Measurements from ENCODE around the gene CCDC86.

The CCDC86 gene

DNA sequence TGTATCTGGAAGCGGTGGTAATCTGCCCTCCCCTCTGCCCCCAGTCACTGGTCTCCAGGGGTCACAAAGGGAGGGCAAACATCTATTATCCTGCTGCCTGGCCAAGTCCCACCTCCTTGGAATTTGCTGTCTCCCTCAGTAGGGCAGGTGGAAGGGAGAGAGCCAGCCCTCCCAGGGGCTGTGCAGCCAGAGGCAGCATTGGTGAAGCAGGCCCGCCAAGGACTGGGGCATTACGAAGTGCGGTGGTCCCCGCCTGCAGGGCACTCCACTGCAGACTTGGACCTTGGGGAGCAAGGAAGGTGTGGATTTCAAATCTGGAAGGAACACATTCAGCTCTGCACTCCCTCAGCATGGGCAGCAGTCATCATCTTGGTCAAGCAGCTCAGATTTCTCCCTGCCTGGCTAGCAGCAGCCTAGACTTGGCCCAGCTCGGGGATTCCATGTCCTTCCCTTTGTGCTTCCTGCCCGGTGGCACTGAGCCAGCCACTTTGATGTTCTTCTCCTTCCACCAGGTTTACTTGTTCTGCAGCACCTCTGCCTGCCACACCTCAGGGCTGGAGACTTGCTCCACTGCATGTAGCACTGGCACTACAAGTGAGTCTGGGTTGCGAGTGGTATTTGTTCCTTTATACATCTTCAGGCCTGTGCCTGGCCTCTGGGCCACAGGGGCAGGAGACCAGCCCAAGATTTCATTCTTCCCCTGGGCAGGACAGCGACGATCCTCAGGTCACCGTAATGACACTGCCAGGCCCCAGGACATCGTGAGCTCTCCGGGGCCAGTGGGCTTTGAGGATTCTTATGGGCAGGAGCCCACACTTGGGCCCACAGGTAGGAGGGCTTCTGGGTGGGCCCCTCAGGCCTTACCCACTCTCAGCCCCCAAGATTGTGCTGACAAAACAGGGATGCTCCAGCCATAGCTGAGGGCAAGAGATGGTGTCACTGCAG is 32.8 kb downstream of the CCDC86 start:
- TF ChIP-seq, protein P1, sequence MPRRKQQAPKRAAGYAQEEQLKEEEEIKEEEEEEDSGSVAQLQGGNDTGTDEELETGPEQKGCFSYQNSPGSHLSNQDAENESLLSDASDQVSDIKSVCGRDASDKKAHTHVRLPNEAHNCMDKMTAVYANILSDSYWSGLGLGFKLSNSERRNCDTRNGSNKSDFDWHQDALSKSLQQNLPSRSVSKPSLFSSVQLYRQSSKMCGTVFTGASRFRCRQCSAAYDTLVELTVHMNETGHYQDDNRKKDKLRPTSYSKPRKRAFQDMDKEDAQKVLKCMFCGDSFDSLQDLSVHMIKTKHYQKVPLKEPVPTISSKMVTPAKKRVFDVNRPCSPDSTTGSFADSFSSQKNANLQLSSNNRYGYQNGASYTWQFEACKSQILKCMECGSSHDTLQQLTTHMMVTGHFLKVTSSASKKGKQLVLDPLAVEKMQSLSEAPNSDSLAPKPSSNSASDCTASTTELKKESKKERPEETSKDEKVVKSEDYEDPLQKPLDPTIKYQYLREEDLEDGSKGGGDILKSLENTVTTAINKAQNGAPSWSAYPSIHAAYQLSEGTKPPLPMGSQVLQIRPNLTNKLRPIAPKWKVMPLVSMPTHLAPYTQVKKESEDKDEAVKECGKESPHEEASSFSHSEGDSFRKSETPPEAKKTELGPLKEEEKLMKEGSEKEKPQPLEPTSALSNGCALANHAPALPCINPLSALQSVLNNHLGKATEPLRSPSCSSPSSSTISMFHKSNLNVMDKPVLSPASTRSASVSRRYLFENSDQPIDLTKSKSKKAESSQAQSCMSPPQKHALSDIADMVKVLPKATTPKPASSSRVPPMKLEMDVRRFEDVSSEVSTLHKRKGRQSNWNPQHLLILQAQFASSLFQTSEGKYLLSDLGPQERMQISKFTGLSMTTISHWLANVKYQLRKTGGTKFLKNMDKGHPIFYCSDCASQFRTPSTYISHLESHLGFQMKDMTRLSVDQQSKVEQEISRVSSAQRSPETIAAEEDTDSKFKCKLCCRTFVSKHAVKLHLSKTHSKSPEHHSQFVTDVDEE (CRISPR knock-in tag; IDR thresholded peaks at IDR 0.05) = no peak
- no peak for TF ChIP-seq ZFP30 (CRISPR knock-in tag; IDR thresholded peaks at IDR 0.05)
- TF ChIP-seq SNAI2 (CRISPR knock-in tag; IDR thresholded peaks at IDR 0.05) = no peak
- TF ChIP-seq CSDC2 (CRISPR knock-in tag; IDR thresholded peaks at IDR 0.05) = no peak
- ATAC-seq = no peak

DNA sequence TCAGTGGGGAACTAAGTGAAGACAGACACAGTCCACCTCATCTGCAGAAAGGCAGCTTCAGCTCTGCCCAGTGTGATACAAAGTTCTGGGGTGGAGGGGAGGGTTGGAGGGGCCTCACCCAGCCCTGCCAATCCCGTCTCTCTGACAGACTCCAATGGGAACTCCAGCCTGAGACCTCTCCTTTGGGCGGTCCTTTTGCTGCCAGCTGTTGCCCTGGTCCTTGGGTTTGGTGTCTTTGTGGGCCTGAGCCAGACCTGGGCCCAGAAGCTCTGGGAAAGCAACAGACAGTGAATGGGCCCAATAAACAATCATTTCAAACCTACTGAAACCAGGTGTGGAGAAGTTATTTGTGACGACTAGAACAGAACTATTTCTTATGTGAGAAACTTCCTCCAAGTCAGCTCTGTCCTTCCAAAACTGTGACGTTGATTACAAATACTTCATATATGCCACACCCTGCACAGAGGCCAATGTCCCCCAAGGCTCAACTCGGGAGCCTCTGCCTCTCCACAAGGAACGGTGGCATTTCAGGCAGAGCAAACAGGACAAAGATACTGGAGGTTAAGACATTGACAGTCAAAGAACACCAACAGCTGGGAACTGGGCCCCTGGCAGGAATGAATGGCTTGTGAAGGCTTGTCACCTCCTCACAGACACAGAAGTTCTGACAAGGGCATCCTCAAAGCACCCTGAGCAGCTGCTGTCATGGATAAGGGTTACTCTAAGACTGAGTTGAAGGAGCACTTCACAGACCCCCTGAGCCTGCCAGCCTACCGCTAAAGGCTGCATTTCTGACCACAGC is 33.7 kb downstream of the CCDC86 start:
- no peak for TF ChIP-seq PPARA (CRISPR knock-in tag; IDR thresholded peaks at IDR 0.05; ENCODE audit: borderline replicate concordance)
- TF ChIP-seq, protein P1 (CRISPR knock-in tag; IDR thresholded peaks at IDR 0.05) = no peak
- TF ChIP-seq TOX (CRISPR knock-in tag; IDR thresholded peaks at IDR 0.05; ENCODE audit: borderline replicate concordance) = no peak
- TF ChIP-seq, protein P2, sequence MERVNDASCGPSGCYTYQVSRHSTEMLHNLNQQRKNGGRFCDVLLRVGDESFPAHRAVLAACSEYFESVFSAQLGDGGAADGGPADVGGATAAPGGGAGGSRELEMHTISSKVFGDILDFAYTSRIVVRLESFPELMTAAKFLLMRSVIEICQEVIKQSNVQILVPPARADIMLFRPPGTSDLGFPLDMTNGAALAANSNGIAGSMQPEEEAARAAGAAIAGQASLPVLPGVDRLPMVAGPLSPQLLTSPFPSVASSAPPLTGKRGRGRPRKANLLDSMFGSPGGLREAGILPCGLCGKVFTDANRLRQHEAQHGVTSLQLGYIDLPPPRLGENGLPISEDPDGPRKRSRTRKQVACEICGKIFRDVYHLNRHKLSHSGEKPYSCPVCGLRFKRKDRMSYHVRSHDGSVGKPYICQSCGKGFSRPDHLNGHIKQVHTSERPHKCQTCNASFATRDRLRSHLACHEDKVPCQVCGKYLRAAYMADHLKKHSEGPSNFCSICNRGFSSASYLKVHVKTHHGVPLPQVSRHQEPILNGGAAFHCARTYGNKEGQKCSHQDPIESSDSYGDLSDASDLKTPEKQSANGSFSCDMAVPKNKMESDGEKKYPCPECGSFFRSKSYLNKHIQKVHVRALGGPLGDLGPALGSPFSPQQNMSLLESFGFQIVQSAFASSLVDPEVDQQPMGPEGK (CRISPR knock-in tag; IDR thresholded peaks at IDR 0.05; ENCODE audit: borderline replicate concordance) = no peak
- no peak for TF ChIP-seq CSDC2 (CRISPR knock-in tag; IDR thresholded peaks at IDR 0.05)
- no peak for TF ChIP-seq ARNTL (CRISPR knock-in tag; IDR thresholded peaks at IDR 0.05; ENCODE audit: borderline replicate concordance, low read depth)
- TF ChIP-seq GLIS3 (CRISPR knock-in tag; IDR thresholded peaks at IDR 0.05) = no peak
- TF ChIP-seq RARB (CRISPR knock-in tag; IDR thresholded peaks at IDR 0.05) = no peak
- TF ChIP-seq ZNF565 (CRISPR knock-in tag; conservative IDR thresholded peaks at IDR 0.05; ENCODE audit: low read depth) = no peak
- TF ChIP-seq ESRRG (CRISPR knock-in tag; IDR thresholded peaks at IDR 0.05) = no peak
- TF ChIP-seq TCF4 (CRISPR knock-in tag; IDR thresholded peaks at IDR 0.05; ENCODE audit: borderline replicate concordance) = no peak
- TF ChIP-seq OSR1 (CRISPR knock-in tag; IDR thresholded peaks at IDR 0.05) = no peak
- TF ChIP-seq ZC3H10 (CRISPR knock-in tag; IDR thresholded peaks at IDR 0.05) = no peak
- no peak for TF ChIP-seq ZNF70 (CRISPR knock-in tag; IDR thresholded peaks at IDR 0.05)
- no peak for TF ChIP-seq ZFP30 (CRISPR knock-in tag; IDR thresholded peaks at IDR 0.05)
- TF ChIP-seq ZFP3 (CRISPR knock-in tag; IDR thresholded peaks at IDR 0.05) = no peak
- TF ChIP-seq ISL1 (CRISPR knock-in tag; IDR thresholded peaks at IDR 0.05) = no peak
- ATAC-seq = no peak

DNA sequence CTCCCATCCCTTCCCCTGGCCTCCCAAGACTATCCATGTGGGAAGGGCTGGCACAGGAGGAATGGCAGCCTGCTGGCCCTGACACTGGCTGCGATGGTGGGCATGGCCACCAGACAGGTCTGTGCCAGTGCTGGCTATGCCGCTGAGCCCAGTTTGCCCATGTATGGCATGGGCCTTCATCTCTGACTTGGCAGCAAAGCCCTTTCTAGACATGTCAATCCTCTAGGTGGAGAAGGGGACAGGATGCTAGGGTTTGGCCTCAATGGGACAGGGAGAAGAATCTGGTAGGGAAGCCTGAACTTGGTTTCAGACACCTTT is 34.2 kb downstream of the CCDC86 start:
- no peak for ATAC-seq
- TF ChIP-seq, protein P3, sequence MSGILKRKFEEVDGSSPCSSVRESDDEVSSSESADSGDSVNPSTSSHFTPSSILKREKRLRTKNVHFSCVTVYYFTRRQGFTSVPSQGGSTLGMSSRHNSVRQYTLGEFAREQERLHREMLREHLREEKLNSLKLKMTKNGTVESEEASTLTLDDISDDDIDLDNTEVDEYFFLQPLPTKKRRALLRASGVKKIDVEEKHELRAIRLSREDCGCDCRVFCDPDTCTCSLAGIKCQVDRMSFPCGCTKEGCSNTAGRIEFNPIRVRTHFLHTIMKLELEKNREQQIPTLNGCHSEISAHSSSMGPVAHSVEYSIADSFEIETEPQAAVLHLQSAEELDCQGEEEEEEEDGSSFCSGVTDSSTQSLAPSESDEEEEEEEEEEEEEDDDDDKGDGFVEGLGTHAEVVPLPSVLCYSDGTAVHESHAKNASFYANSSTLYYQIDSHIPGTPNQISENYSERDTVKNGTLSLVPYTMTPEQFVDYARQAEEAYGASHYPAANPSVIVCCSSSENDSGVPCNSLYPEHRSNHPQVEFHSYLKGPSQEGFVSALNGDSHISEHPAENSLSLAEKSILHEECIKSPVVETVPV (CRISPR knock-in tag; IDR thresholded peaks at IDR 0.05) = no peak
- TF ChIP-seq, protein P4, sequence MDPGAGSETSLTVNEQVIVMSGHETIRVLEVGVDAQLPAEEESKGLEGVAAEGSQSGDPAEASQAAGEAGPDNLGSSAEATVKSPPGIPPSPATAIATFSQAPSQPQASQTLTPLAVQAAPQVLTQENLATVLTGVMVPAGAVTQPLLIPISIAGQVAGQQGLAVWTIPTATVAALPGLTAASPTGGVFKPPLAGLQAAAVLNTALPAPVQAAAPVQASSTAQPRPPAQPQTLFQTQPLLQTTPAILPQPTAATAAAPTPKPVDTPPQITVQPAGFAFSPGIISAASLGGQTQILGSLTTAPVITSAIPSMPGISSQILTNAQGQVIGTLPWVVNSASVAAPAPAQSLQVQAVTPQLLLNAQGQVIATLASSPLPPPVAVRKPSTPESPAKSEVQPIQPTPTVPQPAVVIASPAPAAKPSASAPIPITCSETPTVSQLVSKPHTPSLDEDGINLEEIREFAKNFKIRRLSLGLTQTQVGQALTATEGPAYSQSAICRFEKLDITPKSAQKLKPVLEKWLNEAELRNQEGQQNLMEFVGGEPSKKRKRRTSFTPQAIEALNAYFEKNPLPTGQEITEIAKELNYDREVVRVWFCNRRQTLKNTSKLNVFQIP (CRISPR knock-in tag; IDR thresholded peaks at IDR 0.05; ENCODE audit: borderline replicate concordance, low read depth) = no peak
- no peak for TF ChIP-seq BACH2 (CRISPR knock-in tag; IDR thresholded peaks at IDR 0.05; ENCODE audit: borderline replicate concordance)
- TF ChIP-seq, protein P5, sequence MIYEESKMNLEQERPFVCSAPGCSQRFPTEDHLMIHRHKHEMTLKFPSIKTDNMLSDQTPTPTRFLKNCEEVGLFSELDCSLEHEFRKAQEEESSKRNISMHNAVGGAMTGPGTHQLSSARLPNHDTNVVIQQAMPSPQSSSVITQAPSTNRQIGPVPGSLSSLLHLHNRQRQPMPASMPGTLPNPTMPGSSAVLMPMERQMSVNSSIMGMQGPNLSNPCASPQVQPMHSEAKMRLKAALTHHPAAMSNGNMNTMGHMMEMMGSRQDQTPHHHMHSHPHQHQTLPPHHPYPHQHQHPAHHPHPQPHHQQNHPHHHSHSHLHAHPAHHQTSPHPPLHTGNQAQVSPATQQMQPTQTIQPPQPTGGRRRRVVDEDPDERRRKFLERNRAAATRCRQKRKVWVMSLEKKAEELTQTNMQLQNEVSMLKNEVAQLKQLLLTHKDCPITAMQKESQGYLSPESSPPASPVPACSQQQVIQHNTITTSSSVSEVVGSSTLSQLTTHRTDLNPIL (CRISPR knock-in tag; IDR thresholded peaks at IDR 0.05; ENCODE audit: low read depth) = no peak
- TF ChIP-seq ZNF8 (CRISPR knock-in tag; IDR thresholded peaks at IDR 0.05) = no peak
